Measurements from ENCODE around the gene GMPPA. TPM values are rescaled to one million over a fixed set of nuclear protein-coding genes. Genes with fewer than 3 reads are reported as not detected.
A peak's percentile ranks its signal among the peaks of the same experiment; 100 is the strongest.

The GMPPA gene
- total and polyA plus RNA-seq, 9 of the 15 experiments (the other 6 are each of a cell fraction or from before 2014, with no cell fraction given), result 7.0 to 101 (median 66.7) TPM

DNA sequence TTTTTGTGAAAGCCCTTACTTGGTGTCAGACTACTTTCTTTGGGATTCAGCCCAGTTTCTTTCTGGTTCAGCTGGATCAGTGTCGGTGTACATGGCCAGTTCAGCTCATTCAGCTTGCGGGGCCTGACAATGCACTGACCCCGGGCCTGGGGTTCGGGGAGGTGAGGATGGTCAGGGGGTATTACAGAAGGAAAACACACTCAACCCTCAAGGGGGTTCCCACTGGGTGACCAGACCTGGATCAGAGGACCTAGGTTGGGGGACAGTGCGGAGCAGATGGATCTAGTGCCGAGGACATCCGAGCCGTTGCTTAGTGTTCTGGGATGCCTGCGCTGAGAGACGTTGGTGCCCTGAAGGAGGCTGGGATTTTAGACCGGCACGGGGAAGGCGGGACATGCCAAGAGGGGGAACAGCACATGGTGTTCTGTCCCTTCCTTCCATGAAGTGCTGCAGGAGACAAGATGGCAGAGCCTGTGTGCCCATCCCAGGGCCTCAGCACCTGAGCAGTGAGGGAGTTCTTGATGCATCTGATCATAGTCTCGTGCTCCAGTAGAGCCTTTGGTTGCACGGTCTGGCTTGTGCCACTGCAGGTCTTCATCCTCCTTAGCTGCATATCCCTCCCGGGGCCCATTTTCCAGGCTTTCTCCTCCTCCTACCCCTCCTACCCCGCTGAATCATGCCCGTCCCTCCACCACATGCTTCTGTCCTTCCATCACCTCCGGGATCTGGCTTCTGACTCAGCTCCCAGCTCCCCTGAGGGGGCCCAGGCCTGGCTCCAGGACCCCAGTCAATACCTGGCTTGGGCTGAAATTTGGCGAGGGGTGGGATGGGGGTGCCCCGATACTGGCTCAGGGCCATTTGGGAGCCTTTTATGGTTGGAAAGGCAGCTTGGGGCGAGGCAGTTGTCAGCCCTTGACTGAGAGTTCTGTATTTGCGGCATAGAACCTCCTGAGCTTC lies 46.1 kb upstream of the GMPPA start (continued):
- TF ChIP-seq, protein P1, sequence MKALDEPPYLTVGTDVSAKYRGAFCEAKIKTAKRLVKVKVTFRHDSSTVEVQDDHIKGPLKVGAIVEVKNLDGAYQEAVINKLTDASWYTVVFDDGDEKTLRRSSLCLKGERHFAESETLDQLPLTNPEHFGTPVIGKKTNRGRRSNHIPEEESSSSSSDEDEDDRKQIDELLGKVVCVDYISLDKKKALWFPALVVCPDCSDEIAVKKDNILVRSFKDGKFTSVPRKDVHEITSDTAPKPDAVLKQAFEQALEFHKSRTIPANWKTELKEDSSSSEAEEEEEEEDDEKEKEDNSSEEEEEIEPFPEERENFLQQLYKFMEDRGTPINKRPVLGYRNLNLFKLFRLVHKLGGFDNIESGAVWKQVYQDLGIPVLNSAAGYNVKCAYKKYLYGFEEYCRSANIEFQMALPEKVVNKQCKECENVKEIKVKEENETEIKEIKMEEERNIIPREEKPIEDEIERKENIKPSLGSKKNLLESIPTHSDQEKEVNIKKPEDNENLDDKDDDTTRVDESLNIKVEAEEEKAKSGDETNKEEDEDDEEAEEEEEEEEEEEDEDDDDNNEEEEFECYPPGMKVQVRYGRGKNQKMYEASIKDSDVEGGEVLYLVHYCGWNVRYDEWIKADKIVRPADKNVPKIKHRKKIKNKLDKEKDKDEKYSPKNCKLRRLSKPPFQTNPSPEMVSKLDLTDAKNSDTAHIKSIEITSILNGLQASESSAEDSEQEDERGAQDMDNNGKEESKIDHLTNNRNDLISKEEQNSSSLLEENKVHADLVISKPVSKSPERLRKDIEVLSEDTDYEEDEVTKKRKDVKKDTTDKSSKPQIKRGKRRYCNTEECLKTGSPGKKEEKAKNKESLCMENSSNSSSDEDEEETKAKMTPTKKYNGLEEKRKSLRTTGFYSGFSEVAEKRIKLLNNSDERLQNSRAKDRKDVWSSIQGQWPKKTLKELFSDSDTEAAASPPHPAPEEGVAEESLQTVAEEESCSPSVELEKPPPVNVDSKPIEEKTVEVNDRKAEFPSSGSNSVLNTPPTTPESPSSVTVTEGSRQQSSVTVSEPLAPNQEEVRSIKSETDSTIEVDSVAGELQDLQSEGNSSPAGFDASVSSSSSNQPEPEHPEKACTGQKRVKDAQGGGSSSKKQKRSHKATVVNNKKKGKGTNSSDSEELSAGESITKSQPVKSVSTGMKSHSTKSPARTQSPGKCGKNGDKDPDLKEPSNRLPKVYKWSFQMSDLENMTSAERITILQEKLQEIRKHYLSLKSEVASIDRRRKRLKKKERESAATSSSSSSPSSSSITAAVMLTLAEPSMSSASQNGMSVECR (CRISPR knock-in tag; IDR thresholded peaks at IDR 0.05), result no peak
- TF ChIP-seq, protein P2, sequence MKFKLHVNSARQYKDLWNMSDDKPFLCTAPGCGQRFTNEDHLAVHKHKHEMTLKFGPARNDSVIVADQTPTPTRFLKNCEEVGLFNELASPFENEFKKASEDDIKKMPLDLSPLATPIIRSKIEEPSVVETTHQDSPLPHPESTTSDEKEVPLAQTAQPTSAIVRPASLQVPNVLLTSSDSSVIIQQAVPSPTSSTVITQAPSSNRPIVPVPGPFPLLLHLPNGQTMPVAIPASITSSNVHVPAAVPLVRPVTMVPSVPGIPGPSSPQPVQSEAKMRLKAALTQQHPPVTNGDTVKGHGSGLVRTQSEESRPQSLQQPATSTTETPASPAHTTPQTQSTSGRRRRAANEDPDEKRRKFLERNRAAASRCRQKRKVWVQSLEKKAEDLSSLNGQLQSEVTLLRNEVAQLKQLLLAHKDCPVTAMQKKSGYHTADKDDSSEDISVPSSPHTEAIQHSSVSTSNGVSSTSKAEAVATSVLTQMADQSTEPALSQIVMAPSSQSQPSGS (CRISPR knock-in tag; IDR thresholded peaks at IDR 0.05), result no peak
- TF ChIP-seq, protein P3, sequence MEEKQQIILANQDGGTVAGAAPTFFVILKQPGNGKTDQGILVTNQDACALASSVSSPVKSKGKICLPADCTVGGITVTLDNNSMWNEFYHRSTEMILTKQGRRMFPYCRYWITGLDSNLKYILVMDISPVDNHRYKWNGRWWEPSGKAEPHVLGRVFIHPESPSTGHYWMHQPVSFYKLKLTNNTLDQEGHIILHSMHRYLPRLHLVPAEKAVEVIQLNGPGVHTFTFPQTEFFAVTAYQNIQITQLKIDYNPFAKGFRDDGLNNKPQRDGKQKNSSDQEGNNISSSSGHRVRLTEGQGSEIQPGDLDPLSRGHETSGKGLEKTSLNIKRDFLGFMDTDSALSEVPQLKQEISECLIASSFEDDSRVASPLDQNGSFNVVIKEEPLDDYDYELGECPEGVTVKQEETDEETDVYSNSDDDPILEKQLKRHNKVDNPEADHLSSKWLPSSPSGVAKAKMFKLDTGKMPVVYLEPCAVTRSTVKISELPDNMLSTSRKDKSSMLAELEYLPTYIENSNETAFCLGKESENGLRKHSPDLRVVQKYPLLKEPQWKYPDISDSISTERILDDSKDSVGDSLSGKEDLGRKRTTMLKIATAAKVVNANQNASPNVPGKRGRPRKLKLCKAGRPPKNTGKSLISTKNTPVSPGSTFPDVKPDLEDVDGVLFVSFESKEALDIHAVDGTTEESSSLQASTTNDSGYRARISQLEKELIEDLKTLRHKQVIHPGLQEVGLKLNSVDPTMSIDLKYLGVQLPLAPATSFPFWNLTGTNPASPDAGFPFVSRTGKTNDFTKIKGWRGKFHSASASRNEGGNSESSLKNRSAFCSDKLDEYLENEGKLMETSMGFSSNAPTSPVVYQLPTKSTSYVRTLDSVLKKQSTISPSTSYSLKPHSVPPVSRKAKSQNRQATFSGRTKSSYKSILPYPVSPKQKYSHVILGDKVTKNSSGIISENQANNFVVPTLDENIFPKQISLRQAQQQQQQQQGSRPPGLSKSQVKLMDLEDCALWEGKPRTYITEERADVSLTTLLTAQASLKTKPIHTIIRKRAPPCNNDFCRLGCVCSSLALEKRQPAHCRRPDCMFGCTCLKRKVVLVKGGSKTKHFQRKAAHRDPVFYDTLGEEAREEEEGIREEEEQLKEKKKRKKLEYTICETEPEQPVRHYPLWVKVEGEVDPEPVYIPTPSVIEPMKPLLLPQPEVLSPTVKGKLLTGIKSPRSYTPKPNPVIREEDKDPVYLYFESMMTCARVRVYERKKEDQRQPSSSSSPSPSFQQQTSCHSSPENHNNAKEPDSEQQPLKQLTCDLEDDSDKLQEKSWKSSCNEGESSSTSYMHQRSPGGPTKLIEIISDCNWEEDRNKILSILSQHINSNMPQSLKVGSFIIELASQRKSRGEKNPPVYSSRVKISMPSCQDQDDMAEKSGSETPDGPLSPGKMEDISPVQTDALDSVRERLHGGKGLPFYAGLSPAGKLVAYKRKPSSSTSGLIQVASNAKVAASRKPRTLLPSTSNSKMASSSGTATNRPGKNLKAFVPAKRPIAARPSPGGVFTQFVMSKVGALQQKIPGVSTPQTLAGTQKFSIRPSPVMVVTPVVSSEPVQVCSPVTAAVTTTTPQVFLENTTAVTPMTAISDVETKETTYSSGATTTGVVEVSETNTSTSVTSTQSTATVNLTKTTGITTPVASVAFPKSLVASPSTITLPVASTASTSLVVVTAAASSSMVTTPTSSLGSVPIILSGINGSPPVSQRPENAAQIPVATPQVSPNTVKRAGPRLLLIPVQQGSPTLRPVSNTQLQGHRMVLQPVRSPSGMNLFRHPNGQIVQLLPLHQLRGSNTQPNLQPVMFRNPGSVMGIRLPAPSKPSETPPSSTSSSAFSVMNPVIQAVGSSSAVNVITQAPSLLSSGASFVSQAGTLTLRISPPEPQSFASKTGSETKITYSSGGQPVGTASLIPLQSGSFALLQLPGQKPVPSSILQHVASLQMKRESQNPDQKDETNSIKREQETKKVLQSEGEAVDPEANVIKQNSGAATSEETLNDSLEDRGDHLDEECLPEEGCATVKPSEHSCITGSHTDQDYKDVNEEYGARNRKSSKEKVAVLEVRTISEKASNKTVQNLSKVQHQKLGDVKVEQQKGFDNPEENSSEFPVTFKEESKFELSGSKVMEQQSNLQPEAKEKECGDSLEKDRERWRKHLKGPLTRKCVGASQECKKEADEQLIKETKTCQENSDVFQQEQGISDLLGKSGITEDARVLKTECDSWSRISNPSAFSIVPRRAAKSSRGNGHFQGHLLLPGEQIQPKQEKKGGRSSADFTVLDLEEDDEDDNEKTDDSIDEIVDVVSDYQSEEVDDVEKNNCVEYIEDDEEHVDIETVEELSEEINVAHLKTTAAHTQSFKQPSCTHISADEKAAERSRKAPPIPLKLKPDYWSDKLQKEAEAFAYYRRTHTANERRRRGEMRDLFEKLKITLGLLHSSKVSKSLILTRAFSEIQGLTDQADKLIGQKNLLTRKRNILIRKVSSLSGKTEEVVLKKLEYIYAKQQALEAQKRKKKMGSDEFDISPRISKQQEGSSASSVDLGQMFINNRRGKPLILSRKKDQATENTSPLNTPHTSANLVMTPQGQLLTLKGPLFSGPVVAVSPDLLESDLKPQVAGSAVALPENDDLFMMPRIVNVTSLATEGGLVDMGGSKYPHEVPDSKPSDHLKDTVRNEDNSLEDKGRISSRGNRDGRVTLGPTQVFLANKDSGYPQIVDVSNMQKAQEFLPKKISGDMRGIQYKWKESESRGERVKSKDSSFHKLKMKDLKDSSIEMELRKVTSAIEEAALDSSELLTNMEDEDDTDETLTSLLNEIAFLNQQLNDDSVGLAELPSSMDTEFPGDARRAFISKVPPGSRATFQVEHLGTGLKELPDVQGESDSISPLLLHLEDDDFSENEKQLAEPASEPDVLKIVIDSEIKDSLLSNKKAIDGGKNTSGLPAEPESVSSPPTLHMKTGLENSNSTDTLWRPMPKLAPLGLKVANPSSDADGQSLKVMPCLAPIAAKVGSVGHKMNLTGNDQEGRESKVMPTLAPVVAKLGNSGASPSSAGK (IDR thresholded peaks at IDR 0.05), result peak; percentile 51
- TF ChIP-seq MYC (IDR thresholded peaks at IDR 0.05; ENCODE audit: low read depth, low read length) (no peak), MYC (CRISPR knock-in tag; IDR thresholded peaks at IDR 0.05; ENCODE audit: borderline replicate concordance, low read depth) (no peak)
- TF ChIP-seq, protein P4, sequence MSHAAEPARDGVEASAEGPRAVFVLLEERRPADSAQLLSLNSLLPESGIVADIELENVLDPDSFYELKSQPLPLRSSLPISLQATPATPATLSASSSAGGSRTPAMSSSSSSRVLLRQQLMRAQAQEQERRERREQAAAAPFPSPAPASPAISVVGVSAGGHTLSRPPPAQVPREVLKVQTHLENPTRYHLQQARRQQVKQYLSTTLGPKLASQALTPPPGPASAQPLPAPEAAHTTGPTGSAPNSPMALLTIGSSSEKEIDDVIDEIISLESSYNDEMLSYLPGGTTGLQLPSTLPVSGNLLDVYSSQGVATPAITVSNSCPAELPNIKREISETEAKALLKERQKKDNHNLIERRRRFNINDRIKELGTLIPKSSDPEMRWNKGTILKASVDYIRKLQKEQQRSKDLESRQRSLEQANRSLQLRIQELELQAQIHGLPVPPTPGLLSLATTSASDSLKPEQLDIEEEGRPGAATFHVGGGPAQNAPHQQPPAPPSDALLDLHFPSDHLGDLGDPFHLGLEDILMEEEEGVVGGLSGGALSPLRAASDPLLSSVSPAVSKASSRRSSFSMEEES (CRISPR knock-in tag; IDR thresholded peaks at IDR 0.05), result no peak

All from K562 (cell line).